GM18867 (cell line): Measurements from ENCODE around the gene SLC44A4.
"Not testable (repeated sequence)": the region's sequence is repeated elsewhere in the genome, so short reads cannot be mapped to it uniquely, and the experiment has no call there.

Experiments
- ATAC-seq: cut with Tn5 transposase; IDR thresholded peaks from one replicate; pipeline ENCODE4 v1.9.1; 2021; ENCODE audit warnings: mild to moderate bottlenecking, moderate library complexity; ENCODE audit not compliant: unreplicated experiment

The SLC44A4 gene

DNA sequence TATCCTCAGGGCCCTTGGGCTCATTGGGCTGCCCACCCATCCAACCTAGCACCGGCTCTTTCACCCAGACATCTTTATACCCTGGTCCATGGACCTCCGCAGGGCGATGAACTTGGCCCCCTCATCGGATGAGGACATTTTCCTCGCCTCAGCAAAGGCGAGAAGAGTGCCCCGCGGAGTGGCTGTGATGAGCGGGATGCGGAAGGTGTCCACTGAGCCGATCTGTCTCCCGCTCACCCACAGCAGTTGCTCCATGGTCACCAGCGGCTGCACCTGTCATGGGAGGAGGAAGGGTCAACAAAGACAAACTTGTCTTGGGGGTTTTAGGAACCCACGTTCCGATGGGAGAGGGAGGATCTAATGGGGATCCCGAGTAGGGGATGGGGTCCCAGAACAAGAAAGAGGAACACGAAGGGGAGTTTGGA is 16.9 kb downstream of the SLC44A4 start:
- ATAC-seq = no peak

DNA sequence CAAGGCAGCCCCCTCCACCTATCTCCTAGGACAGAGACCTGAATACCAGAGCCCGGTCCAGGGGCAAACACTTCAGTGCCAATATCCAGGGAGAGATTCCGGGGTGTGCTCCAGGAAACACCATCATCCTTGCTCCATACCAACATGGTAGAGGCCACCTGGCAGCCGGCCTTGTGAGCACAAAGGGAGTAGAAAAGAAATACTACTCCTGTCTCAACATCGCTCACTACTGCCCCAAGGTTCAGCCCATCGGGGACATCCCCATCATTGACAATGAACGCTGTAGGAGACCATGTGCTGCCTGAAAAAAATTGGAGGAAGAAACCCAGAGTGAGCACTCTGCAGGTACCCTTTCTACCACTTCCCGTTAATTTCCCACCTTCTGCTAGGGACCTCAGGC is 17.6 kb downstream of the SLC44A4 start:
- no peak for ATAC-seq

DNA sequence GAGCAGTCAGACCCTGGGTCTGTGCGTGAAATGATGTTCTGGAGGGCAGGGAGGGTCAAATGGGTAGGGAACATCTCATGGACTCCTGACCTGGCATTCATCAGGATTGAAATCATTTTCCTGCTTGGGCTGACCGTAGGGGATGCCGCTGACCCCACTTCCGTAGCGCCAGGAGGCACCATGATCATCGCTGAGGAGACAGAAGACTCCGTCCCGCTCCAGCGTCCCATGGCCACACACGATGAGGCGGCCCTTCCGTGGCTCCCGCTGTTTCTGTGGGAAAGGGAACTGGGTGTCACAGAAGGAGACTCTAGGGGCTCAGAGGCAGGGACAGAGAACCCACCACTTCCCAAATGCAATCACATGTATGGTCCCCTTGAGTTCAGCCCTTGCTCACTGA is 18.4 kb downstream of the SLC44A4 start:
- ATAC-seq = no peak

DNA sequence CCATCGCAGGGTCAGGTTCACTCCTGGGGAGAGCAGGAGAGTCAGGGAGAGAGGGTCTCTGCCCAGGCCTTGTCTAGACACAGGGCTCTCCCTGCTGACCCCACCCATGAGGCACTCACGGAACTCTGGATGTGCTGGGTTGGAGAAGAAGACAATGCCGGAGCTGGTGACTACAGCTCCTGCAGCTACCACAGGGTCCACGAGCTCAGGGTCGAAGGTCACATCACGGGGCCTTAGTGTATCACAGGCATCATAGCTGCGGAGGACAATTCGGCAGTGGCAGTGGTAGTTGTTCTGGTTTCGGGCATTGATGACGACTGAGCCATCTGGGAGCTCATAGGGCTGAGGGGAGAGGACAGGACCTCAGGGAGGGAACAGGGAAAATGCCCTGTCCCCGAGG is 18.9 kb downstream of the SLC44A4 start:
- no peak for ATAC-seq

DNA sequence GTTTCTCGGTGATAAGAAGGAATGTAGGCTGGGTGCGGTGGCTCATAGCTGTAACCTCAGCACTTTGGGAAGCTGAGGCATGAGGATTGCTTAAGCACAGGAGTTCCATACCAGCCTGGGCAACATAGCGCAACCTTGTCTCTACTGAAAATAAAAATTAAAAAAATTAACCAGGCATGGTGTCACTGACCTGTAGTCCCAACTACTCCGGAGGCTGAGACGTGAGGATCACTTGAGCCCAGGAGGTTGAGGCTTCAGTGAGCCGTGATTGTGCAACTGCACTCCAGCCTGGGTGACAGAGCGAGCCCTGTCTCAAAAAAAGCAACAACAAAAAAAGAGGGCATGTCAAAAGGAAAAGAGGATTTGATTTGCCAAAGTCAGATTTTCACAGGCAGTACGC is 20.1 kb downstream of the SLC44A4 start:
- ATAC-seq = no peak

DNA sequence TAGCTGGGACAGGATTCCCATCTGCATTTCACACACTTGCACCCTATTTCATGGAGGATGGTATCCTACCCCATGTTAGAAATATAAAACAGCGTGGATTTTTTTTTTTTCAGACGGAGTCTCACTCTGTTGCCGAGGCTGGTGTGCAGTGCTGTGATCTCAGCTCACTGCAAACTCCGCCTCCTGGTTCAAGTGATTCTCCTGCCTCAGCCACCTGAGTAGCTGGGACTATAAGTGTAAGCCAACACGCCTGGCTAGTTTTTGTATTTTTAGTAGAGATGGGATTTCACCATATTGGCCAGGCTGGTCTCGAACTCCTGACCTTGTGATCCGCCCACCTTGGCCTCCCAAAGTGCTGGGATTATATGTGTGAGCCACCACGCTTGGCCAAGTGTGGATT is 21.0 kb downstream of the SLC44A4 start:
- ATAC-seq = not testable (repeated sequence)

DNA sequence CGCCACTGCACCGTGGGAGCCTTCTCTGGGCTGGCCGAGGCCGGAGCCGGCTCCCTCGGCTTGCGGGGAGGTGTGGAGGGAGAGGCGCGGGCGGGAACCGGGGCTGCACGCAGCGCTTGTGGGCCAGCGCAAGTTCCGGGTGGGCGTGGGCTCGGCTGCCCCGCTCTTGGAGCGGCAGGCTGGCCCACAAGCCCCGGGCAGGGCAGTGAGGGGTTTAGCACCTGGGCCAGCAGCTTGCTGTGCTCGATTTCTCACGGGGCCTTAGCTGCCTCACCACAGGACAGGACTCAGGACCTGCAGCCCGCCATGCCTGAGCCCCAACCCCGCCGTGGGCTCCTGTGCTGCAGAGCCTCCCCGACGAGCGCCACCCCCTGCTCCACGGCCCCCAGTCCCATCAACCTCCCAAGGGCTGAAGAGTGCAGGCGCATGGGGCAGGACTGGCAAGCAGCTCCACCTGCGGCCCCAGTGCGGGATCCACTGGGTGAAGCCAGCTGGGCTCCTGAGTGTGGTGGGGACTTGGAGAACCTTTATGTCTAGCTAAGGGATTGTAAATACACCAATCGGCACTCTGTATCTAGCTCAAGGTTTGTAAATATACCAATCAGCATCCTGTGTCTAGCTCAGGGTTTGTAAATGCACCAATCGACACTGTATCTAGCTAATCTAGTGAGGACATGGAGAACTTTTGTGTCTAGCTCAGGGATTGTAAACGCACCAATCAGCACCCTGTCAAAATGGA is 26.6 kb downstream of the SLC44A4 start:
- not testable (repeated sequence) for ATAC-seq

DNA sequence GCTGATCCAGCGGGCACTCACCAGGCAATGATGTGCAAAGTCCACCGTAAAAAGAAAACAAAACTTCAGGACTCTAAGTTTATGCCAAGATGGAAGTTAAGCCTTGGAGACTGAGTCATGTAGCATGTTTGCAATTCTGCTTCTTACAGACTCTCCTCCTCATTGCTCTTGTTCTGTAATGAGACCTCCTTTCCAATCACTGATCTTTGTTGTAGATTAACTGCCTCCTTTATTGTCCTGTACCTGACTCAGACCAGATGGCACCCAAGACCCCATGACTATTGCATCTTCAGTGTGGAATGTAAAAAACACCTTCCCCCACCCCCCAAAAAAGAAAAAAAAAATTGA is 27.3 kb downstream of the SLC44A4 start:
- ATAC-seq = no peak

DNA sequence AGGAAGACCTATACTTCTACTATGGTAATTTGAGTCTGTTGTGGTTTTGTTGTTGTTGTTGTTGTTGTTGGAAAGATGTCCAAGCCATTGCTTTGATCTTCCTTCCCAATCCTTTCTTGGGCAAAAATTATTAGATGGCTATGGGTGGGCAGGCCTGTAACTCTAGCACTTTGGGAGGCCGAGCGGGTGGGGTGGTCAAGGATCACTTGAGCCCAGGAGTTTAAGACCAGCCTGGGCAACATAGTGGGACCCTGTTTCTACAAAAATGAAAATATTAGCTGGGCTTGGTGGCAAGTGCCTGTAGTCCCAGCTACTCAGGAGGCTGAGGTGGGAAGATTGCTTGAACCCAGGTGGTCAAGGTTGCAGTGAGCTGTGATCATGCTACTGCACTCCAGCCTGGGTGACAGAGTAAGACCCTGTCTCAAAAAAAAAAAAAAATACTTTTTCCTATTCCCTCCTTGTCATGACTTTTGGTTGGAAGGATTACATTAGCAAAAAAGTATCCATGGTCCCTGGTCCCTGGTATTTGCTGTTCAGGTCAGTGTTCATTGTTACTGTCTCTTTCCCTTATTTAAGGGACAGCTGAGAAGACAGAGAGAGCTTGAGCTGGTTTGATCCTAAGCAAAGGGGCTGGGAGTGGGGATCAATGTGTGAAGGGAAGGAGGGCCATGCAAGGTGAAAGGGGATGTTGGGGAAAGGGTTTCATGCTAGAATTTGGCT is 27.9 kb downstream of the SLC44A4 start:
- no peak for ATAC-seq

DNA sequence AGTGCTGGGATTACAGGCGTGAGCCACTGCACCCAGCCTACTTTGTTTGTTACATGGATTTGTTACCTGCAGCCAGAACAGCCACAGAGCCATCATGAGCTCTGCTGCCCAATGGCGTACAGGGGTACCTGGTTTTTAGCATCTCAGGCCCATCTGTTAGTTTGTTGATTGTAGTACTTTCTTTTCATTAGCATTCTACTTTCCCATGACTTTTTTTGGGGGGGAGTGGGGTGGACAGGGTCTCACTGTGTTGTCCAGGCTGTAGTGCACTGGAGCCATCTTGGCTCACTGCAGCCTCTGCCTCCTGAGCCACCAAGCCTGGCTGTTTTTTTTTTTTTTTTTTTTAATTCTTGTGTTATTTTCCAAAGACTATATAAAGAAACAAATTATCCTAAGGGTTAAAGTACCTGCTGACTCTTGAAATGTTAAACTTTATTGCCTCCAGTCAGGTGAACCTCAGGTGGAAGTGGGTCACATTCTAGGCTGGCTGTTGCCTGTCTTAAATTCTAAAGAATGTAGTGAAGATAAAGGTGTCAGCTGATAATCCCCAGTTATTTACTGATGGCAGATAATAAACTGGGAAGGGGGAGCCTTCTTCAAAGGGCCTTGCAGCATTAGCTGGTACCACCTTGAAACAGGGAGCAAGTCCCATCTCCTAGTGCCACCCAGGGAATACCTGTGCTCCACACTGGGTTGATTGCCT is 31.4 kb downstream of the SLC44A4 start:
- ATAC-seq = no peak

DNA sequence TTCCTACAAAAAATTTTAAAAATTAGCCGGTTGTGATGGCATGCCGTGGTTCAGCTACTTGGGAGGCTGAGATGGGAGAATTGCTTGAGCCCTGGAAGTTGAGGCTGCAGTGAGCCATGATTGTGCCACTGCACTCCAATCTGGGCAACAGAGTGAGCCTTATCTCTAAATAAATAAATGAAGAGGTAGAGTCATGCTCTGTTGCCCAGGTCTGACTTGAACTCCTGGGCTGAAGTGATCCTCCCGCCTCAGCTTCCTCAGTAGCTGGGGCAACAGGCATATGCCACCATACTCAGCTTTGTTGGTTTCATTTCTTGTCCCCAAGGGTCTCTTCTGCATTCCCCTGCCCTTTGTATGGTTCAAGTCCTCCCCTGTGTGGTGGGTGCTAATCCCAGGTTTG is 34.3 kb downstream of the SLC44A4 start:
- no peak for ATAC-seq

DNA sequence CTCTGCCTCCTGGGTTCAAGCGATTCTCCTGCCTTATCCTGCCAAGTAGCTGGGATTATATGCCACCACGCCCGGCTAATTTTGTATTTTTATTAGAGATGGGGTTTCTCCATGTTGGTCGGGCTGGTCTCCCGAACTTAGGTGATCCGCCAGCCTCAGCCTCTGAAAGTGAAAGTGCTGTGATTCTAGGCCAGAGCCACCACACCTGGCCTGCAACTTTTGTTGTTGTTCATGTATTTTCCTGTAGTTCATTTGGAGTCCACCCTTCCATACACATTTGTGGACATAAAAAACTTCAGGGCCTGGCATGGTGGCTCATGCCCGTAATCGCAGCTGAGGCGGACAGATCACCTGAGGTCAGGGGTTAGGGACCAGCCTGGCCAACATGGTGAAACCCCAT is 36.7 kb downstream of the SLC44A4 start:
- ATAC-seq = no peak

DNA sequence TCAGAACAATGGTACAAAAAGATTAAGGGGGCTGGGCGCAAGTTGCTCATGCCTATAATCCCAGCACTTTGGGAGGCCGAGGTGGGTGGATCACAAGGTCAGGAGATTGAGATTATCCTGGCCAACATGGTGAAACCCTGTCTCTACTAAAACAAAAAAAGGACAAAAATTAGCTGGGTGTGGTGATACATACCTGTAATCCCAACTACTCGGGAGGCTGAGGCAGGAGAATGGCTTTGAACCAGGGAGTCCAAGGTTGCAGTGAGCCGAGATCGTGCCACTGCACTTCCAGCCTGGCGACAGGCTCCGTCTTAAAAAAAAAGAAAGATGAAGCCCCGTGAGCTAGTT is 39.0 kb downstream of the SLC44A4 start:
- ATAC-seq = not testable (repeated sequence)

DNA sequence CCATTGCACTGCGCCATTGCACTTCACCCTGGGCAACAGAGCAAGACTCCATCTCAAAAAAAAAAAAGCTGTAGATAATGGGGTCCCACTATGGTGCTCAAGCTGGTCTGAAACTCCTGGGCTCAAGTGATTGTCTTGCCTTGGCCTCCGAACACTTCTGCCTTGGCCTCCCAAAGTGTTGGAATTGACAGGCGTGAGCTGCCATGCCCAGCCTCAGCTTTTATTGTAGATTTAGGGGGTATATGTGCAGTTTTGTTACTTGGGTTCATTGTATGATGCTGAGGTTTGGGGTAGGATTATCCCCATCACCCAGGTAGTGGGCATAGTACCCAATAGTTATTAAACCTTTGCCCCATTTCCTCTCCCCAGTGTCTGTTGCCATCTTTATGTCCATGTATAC is 39.8 kb downstream of the SLC44A4 start:
- no peak for ATAC-seq

DNA sequence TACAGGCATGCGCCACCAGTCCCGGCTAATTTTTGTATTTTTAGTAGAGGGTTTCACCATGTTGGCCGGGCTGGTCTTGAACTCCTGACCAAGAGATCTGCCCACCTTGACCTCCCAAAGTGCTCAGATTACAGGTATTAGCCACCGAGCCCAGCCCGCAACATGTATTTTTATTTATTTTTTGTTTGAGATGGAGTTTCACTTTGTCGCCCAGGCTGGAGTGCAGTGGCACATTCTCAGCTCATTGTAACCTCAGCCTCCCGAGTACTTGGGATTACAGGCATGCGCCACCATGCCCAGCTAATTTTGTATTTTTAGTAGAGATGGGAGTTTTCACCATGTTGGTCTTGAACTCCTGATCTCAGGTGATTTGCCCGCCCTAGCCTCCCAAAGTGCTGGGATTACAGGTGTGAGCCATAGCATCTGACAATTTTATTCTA is 40.7 kb downstream of the SLC44A4 start:
- ATAC-seq = not testable (repeated sequence)

DNA sequence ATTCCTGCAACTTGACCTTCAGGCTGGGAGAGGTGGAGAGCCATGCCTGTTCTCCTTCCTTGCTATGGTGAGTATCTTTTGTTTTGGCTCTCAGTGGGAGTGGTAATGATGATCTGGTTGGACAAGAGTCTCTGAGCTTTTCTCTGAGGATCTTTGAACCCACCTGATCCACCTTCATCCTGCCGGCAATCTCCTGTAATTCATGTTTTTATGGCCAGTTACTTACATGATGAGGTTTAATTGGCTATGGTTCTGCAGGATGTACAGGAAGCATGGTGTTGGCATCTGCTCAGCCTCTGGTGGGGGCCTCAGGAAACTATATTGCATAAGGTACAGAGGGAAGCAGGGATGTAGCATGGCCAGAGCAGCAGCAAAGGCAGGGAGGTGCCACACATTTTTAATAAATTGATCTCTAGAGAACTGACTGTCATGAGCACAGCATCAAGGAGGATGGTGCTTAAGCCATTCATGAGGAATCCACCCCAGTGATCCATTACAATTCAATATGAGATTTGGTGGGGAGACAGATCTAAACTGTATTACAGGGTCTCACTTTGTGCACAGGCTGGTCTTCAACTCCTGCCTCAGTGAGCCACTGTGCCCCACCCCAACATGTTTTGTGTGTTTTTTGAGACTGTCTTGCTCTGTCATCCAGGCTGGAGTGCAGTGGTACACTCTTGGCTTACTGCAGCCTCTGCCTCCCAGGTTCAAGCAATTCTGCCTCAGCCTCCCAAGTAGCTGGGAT is 41.3 kb downstream of the SLC44A4 start:
- no peak for ATAC-seq

DNA sequence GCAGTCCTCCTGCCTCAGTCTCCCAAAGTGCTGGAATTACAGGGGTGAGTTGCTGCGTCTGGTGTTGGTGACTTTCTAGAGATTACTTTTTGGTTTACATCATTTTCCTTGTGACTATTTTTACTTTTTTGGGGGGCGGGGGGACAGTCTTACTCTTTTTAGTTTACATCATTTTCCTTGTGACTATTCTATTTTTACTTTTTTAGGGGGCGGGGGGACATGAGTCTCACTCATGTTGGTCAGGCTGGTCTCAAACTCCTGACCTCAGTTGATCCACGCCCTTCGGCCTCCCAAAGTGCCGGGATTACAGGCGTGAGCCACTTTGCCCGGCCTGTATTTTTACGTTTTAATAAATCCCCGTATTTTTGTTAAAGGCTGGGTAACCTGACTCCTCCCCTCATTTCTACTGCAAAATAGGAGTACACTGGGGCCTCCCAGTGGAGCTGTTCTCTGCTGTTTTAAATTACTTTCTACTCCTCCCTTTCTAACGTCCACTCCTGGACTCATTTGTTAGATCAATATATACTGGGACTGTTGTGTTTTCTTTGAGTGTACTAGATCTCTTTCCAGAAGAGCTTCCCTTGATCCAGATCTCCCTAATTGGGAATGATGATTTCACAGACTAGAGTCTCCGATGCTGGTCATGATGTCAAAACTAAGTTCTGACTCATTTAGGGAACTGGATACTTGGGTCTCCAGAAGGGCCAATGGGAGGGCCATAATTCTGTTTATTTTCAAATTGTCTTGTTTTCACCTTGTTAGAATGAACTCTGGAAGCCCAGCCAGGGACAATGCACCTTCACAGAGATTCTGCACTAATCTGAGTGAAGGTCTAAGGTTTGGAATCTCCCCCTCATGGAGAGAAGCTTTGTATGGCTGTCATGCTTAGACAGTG is 42.1 kb downstream of the SLC44A4 start:
- no peak for ATAC-seq

DNA sequence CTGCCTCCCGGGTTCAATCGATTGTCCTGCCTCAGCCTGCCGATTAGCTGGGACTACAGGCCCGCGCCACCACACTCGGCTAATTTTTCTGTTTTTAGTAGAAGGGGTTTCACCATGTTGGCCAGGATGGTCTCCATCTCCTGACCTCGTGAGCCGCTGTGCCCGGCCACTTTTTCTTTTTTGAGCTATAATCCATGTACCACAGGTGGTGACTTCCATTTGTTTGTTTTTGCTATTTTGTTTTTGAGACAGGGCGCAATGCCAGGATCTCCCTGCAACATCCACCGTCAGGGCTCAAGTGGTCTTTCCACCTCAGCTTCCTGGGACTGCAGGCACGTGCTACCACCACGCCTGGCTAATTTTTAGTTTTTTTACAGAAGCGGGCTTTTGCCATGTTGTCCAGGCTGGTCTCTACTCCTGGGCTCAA is 42.7 kb downstream of the SLC44A4 start:
- no peak for ATAC-seq

DNA sequence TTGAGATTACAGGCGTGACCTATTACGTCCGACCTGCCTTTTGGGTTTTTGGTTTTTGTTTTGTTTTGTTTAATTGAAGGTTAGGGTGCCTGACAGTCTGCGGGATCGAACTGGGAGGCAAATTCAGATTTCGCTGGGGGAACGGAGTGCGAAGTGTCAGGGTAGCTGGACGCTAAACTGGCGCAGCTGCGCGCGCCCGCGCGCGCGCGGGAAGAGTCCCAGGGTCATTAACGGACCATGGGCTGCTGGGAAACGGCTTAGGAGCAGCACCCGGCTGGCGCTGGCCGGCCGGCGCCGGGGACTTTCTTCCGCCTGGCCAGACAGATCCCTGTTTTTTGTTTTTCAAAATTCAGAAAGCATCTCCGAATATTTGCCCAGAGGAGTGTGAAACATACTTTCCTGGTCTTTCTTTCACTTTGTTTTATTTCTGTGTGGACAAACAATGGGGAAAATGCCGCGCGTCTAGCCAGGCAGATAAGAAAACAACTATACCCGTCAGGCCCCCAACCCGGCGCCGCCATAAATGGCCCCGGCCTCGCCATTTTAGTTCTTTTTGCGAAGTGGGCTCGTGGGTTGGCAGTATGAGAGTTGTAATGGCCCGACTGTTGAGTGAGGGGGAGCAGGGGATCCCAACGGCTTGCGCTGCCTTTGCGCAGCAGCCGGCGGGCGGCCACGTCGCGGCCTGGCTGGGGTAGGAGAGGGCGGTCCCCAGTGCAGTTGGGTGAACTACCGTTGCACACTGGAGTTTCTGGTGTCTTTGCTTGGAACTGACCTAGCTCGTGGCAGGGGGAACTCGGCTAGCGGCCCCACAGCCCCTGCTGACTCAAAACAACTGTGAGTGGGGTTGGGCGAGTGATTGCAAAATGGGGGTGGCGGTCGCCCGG is 44.2 kb downstream of the SLC44A4 start:
- peak; percentile 39 for ATAC-seq
